Jurkat, Clone E6-1 (cell line): ENCODE measurements around the gene ADGRB2.
A peak's percentile ranks its signal among the peaks of the same experiment; 100 is the strongest.

Experiments used
- DNase-seq: peaks from one replicate; pipeline ENCODE4 v3.0.0-alpha.2; 2011; ENCODE audit warnings: low read depth, low spot score
- H3K4me3 ChIP-seq: 2 replicates; pipeline ENCODE4 v1.5.1; 2011; ENCODE audit warnings: mild to moderate bottlenecking, low read length, control low read depth, moderate library complexity

The ADGRB2 gene

DNA sequence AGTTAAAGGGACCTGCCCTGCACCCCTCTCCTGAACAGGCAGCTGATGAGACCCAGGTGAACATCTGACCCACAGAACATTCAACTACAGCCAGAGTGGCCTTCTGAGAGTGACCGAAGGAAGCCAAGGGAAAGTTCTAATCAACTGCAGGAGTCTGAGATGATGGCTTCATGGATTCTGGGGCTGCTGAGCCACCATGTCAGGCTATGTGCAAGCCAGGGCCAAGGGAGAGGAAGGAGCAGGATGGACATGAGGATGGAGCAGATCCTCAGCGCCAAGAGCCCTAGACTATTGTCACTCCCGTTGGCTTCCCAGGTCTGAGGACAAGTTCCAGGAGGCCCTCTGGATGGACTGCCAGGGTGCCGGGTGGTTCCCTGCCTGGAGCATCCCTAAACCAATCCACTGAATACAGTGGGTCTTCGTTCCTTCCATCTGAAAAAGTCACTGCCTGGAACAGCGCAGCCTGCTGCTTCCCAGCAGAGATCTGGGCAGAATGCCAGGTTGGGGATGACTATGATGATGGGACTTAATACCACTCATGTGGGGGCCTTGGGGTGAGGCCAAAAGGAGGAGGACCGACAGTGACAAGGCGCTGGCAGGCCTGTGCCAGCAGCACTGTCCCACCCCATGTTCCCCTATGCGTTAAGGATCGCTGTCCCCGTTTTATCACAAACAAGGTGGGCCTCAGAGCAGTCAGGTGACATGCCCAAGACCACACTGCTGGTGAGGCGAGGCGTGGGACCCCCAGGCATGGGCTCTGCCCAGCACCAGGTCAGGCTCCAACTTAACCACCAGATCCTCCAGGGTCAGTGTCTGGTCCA is 31.9 kb upstream of the ADGRB2 start:
- no peak overlapping the region for H3K4me3 ChIP-seq
- no peak for DNase-seq

DNA sequence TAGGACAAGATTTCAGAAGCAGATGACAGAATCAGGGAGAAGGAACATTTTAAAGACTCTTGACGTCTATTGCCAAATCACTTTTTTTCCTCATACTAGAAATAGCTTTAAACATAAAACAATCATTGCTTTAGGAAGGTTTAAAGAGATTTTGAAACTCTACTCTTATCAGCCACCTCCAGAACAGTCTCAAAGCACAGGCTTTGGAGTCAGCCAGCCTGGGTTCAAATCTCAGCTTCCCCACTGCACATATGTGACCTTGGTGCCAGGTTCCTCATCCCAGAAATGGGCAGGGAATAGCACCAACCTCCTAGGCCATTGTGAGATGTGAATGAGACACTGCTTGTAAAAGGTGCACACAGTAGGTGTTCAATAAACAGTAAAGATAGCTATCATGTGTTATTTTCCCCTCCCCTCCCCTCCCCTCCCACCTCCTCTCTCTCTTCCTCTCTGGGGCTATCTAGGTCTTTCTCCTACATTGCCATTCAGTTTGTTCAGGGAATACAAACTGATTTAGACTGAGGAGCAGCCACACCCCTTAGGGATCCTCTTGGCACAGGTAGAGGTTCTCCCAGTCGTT is 31.0 kb upstream of the ADGRB2 start:
- no peak for DNase-seq
- no peak overlapping the region for H3K4me3 ChIP-seq

DNA sequence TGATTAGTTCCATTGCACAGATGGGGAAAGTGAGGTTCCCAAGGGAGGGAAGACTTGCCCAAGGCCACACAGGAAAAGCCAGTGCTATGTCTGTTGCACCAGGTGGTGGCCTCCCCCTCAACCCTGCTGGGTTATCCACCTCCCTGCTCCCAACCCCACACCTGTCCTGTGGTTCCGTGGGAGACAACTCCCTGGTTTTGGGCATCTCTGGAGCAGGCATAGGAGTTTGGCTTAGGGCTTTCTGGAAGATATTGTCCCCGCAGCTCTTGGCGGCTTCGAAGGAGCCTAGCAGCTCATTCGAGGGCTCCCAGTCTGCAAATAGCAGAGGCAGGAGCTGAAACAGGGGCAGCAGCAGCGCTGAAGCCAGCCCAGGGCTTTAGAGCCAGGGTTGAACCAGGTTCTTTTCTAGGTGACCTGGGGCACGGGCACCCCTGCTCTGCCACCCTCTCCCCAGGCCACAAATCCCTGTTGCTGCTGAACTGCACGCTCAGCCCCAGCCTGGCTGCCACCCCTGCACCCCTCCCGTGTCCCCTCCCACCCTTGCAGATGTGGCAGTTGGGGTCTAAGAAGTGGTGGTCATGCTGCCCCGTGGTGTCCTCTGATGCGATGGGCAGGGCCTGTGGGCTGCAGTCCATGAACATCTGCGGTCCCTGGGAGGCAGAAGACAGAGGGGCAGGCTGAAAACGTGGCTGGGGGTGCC is 29.6 kb upstream of the ADGRB2 start:
- no peak overlapping the region for H3K4me3 ChIP-seq
- DNase-seq = no peak

DNA sequence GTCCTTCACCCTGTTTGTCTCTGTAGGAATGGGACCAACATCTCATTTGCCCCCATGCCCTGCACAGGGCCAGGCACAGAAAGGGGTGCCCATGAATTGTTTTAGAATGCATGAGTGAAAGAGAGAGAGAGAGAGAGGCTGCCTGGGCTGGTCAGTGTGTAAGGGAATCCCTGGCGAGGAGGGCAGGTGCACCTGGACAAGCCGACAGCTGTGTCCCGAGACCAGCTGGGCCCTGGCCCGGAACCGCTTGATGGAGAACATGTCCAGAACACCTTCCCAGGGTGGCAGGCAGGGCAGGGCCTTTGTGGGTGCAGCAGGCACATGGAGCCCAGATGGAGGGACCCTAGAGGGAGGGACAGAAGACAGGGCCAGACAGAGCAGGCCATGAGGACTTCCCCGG is 28.9 kb upstream of the ADGRB2 start:
- no peak overlapping the region for H3K4me3 ChIP-seq
- no peak for DNase-seq

DNA sequence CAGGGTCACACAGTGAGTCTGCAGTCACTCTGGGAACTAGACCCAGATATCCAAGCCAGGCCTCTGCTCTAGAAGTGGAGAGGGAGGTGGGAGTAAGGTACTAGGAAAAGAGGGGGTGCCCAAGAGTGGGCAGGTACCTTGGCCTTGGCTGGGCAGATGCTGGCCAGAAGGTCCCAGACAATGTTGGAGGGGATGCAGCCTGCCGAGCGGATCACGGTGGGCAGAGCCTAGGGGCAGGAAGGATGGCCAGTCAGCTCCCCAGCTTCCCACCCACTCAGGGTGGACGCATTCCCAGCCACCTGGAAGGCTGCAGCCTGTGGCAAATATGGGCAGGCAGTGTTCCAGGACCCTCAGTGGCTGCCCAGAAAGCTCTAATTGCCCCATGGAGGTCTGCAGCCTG is 28.4 kb upstream of the ADGRB2 start:
- DNase-seq = no peak
- no peak overlapping the region for H3K4me3 ChIP-seq

DNA sequence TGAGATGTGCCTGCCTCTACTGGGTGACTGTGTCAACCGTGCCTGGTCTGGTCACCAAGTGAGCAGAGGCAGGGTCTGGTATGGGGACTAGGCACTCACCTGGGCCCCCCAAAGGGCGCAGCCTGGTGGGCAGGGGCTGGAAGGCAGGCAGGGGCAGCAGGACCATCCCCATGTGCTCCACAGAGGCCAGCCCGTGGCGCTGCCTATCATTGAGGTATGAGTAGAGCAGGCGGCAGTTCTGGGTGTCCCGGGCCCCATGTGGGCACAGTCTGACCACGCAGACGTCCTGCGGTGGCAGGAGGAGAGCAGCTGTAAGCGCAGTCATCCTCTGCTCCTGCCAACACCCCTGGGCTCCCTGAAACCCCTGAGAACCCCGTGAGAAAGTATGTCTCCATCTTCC is 28.0 kb upstream of the ADGRB2 start:
- no peak for DNase-seq
- no peak overlapping the region for H3K4me3 ChIP-seq

DNA sequence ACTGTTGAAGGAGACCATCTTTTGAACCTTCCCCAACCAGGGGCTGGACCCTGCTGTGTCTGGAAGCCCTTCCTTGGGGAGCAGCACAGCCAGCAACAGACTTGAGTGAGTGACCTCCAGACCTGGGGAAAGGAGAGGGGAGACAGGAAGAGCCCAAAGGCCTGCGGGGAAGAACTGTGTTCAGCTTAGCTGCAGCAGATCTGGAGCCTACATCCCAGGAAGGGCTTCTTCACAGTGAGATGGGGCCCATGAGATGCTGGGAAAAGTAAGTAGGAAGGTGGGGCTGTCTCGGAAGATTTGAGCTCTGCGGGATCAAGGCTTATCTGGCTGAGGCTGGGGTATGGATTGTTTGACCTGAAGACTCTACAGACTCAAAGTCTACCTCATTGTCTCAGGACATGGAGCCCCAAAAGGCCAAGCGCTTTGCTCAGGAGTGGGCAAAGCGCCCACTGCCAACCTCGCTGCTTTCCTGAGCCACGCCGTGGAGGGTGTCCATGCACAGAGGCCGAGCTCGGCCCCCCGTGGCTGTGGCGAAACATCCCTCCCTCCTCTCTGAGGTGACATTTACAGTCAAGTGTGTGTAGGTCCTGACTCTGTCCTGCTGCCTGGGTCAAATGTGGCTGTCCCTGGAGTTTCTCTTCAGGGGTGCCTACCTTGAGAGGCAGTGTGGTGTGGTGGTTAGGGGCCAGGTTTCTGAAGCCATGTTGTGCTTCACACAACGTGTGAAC is 27.2 kb upstream of the ADGRB2 start:
- no peak for DNase-seq
- no peak overlapping the region for H3K4me3 ChIP-seq

DNA sequence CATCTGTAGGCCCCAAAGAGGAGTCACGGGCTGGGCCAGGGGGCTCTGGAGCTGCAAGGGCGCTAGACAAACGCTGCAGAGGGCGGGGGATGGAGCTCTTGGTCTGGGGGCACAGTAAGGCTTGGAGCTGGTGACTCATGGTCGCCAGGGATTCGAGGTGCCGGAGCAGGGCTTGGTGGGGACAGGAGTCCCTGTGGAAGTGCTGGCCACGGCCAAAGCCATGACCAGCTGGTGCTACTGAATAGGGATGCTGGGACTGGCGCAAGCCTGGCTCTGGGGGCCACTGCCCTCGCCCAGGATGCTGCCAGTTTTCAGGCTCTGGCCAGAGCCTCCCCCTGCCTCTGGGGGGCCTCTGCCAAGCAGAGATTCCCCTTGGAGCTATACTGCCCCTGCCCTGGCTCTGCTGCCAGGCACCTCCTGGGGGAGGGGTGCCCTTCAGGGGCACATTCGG is 26.5 kb upstream of the ADGRB2 start:
- DNase-seq = no peak
- H3K4me3 ChIP-seq = no peak overlapping the region

DNA sequence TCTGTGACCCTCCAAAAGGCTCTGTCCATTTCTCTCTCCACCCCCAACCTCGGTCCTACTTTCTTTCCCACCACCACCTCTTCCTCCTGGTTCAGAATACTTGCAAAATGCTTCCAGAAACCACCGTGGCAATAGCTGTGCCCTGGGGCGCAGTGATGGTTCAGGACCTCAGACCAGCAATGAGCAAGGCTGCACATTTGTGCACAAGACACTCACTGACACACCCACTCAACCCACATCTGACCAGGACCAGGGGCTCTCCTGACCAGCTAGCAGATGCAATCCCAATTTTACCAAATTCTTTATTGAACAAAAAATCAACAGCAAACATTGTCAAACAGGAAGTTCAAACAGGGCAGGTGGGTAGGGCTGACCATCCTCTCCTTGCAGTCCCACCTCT is 26.0 kb upstream of the ADGRB2 start:
- no peak overlapping the region for H3K4me3 ChIP-seq
- no peak for DNase-seq

DNA sequence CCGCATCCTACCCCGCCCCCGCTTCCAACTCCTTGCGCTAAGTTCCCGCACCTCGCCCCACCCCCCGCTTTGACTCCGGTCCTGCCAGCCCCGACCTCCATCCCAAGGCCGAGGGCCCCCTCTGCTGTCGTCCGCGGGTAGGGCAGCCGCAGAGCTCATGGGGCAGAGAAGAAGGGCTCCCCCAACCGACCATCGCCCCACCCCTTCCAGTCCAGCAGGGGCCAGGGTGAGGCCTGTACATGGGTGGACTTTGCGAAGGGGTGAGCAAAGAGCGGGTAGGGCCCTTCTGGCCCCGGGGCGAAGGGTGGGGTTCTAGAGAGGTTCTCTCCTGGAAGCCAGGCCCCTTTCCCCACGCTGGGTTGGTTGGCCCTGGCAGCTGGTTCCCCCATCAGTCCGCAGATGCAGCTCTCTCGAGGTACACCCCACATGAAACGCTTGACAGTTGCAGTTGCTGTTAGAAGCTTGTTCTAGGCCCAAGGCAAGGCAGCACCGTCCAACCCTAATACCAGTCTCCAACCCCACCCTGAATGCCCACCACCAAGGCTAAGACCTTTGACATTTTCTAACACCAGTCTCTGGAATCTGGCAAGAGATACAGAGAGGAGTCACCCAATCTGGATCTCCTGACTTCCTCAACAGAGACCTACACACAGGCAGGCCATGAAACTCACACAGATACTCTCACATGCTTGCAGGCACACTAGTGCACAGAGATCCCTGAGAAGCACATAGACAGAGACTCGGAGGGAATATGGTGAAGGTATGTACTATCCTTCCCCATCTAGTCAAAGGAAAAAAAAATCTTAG is 25.3 kb upstream of the ADGRB2 start:
- DNase-seq = peak; percentile 78
- peak overlapping the region; percentile 85 for H3K4me3 ChIP-seq

DNA sequence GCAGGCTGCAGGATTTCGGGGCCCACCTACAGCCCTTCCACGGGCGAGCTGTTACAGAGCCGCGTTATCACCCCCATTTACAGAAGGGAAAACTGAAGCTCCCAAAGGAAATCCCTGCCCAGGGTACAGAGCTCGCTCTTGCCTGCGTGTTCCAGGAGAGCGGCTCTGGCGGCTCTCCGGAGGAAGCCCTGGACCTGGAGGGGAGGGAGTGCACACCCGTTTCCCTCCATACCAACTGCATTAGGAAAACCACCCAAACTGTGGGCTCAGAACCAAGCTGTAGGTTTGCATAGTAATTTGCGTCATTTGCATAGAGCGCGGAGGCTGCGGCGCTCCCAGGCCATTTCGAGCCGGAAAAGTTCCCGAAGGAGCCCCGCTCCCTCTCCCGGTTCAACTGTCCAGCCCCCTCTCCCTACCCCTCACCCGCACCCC is 24.7 kb upstream of the ADGRB2 start:
- DNase-seq = no peak
- H3K4me3 ChIP-seq = peak overlapping the region; percentile 85

DNA sequence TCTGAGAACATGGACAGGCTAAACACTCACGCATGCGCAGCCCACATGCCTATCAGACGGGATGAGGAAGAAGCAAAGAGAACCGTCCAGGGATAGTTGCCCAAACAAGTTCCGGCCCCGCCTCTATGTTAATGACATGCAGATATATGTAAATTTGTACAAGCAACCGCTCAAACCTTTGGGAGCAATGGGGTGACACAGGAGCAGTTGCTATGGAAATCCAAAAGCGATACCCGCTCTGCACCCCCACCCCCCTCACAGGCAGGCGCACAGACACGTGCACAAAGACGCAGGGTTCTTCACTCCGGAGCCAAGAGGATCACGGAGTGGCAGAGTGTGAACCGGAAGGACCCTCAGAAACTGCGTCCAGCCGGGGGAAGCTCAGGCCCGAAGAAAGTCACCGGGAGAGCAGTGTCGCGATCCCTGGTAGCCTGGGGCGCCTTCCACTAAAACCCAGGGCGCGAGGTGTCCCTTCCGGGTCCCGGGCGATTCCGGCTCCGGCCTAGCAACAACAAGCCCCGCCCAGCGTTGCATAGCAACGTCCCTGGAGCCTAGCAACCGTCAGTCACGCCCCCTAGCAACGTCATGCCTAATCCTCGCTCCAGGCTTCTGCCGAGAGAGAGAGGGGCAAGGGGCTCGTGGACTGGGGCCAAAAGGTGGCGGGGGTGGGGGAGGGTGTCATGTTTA is 24.1 kb upstream of the ADGRB2 start:
- DNase-seq = peak; percentile 89
- peak overlapping the region; percentile 85 for H3K4me3 ChIP-seq

DNA sequence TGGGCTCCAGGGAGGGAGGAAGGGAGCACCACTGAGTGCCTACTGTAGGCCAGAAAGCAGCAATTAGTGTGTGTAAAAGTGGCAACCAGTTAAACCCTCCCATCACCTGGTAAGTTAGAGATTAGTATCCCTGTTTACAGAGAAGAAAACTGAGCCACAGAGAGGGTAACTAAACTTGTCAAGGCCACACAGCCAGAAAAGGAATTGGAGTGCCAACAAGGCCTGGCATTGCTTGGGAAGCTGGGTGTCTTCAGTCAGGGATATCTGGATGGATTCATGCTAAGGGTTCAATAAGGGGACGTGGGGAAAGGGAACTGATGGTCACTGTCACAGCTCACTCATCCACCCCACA is 23.6 kb upstream of the ADGRB2 start:
- DNase-seq = no peak

DNA sequence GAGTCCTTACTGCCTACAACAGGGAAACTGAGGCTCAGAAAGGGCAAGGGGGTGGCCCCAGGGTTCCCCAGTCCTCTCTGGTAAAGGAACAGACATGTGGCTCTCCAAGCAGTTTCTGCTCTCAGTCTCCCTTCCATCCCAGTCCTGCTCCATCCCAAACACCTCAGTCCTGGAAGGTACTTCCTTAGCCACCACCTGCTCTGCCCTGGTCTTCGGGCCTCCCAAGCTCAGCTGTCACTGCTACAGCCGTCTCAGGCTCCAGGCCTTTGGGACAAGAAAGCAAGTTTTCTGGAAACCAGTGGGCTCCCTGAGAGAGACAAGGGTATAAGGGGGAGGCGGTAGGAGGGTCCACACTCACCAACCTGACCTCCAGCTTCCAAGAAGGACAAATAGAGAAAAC is 23.1 kb upstream of the ADGRB2 start:
- H3K4me3 ChIP-seq = no peak overlapping the region
- no peak for DNase-seq

More for the DNA sequence above, 23.6 kb upstream of the ADGRB2 start:
- peak overlapping the region; percentile 85 for H3K4me3 ChIP-seq

DNA sequence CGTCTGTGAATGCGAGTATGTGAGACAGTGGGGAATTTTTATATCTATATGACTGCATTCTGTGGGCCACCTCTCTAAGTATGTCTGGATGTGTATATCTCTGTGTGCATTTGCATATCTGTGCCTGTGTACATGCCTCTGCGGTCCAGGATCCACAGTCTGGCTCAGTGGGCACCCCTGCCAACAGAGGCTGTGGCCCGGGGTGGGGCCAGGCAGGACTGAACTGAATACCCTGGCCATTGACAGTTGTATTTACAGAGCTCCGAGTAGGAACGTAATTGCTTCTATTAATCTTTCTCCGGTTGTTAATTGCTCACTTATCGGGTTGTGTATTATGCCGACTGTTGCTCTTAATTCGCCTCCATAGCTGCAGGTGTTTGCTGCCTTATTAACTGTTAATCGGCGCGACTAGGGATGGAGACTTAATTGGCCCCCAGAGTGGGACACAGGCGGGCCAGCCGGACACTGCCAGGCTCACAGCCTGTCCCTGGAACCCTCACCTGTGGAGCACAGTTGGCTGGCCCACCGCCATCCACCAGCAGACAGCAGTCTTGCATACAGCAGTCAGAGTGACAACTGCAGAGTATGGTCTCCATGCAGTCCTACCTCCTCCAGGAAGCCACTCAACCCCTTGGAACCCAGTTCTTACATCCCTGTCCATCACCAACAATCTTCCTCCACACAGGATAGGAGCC is 22.4 kb upstream of the ADGRB2 start:
- no peak for DNase-seq
- no peak overlapping the region for H3K4me3 ChIP-seq

DNA sequence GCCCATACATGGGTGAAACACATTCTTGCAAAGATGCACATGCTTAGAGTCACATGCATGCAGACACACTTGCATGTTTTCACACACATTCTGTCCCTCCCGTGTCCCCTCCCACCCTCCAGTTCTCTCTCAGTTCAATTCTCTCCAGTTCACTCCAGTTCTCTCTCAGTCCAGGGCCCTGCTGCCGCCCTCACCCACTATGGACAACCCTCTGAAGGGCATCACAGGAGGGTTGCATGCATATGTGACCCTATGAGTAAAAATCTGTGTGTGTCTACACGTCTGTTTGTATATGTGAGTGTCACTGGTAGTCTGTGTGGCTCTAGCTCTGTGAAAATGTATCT is 21.8 kb upstream of the ADGRB2 start:
- DNase-seq = no peak

DNA sequence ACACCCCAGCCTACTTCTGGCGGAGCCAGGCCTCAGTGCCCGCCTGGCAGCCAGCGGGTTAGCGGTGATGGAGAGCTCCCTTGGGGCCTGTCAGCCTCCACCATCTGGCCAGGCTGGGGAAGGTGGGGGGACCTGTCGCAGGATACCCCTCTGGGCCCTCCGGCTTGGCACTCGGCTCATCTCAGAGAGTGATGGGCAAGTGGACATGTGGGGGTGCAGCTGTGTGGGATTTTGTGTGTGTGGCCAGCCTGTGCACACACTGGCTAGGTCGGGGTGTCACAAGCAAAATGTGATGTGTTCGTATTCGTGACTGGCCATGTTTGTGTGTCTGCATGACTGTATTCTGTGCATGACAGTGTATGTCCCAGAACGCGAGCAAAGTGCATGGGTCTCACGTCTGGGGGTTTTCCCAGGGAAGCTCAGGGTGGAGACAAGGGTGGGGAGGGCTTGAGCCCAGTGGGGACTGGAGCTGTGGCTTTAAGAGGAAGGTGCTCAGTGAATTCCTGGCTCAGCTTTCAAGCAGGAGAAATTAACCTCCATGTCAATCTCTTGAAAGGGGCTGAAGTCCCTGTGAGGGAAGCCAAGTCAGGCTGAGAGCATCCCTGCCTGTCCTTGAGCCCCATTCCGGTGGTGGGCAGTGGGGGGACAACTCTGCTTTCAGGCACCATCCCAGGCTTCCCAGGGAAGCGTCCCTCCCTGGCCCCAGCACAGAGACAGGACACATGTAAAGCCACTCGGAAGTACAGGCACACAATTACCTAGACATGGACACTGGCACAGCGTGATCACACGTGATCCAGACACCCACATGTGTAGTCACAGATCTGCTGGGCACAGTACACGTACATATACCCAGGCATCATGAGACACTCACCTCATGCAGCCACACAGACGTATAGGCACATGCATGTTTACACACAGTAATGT is 21.1 kb upstream of the ADGRB2 start:
- no peak overlapping the region for H3K4me3 ChIP-seq
- DNase-seq = no peak

More for the DNA sequence above, 21.8 kb upstream of the ADGRB2 start:
- H3K4me3 ChIP-seq = no peak overlapping the region
